Colonic mucosa (tissue), 4 donors: ENCODE data around the gene PIGC. TPM values are rescaled to one million over a fixed set of nuclear protein-coding genes. Genes with fewer than 3 reads are reported as not detected.
"Not testable (repeated sequence)": the region's sequence is repeated elsewhere in the genome, so short reads cannot be mapped to it uniquely, and the experiment has no call there.

ENCODE experiments used
- DNase-seq: peaks from one replicate; pipeline ENCODE4 v3.0.0-alpha.2; 2020
- H3K27ac ChIP-seq: fragments of 200-600 bp; one replicate; pipeline ENCODE4 v1.8.0; 2021
- H3K27me3 ChIP-seq: fragments of 200-600 bp; one replicate; pipeline ENCODE4 v1.8.0; 2021
- H3K36me3 ChIP-seq: fragments of 200-600 bp; one replicate; pipeline ENCODE4 v1.8.0; 2021
- H3K4me1 ChIP-seq: fragments of 200-600 bp; one replicate; pipeline ENCODE4 v1.8.0; 2021; ENCODE audit warnings: mild to moderate bottlenecking
- H3K4me3 ChIP-seq: fragments of 200-600 bp; one replicate; pipeline ENCODE4 v1.8.0; 2021
- H3K9ac ChIP-seq, 2 donors: one replicate each; pipeline ENCODE4 v1.7.0; 2013; ENCODE audit warnings: control low read depth in 2 of 2, low read depth in 2 of 2, low read length in 2 of 2
- H3K9me3 ChIP-seq: fragments of 200-600 bp; one replicate; pipeline ENCODE4 v1.8.0; 2021
- intact Hi-C: fragments of 100-400 bp; cut with DNase I; formaldehyde crosslinking; loops from one replicate; pipeline ENCODE4 v1.14.1; 2022
- total RNA-seq, 2 donors: library from RNA; stranded (reverse); fragmentation: NEBNext Ultra II Directional in 1 of 2; extraction: Animal tissue kit (Norgen Biotek cat#: 25700) in 1 of 2; gene quantifications; one replicate each; pipeline ENCODE4 v1.2.1, GENCODE V29; 2021
- TF ChIP-seq, protein P1 (sequence below): fragments of 200-600 bp; IDR thresholded peaks from one replicate; pipeline ENCODE4 v1.8.0; 2022; ENCODE audit warnings: antibody characterized with exemption, mild to moderate bottlenecking
- donor health status: healthy.
- donor health status: DM: no; HTN: no; CAD: no.
- donor health status: DM: no; HTN: no; CAD: no.

The PIGC gene
- total RNA-seq, 2 donors from 2014 or later = 20.5 to 24.1 TPM

DNA sequence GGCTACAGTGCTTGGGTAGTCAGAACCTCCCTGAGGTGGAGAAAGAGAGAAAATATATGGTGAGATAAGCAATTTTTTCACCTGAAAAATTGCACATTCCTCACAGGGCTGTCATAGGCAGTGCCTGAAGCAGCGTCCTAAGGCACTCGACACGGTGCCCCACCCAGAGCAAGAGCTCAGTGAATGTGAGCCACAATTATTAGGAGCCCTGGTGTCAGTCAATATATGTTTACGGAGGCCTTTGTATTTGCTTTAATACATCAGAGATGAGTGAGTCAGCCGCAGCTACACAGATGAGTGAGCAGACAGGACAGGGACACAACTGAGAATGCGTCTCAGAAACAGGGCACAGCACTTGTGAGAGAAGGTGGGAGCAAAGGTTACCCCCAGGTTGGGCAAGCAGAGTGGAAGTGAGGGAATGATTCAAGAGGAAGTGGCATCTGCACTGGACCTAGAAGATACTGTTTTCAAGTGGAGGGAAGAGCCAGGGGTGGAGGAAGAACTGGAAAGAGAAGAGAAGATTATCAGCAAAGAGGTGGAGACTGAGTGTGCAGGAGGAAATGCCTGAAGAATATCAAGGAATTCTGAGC lies 5.2 kb upstream of the PIGC start:
- intact Hi-C loops = loop anchor here (5.0 to 10.0 kb wide), 2 partner anchors 268 to 444 kb away; no protein-coding TSS in a partner anchor
- TF ChIP-seq, protein P1, sequence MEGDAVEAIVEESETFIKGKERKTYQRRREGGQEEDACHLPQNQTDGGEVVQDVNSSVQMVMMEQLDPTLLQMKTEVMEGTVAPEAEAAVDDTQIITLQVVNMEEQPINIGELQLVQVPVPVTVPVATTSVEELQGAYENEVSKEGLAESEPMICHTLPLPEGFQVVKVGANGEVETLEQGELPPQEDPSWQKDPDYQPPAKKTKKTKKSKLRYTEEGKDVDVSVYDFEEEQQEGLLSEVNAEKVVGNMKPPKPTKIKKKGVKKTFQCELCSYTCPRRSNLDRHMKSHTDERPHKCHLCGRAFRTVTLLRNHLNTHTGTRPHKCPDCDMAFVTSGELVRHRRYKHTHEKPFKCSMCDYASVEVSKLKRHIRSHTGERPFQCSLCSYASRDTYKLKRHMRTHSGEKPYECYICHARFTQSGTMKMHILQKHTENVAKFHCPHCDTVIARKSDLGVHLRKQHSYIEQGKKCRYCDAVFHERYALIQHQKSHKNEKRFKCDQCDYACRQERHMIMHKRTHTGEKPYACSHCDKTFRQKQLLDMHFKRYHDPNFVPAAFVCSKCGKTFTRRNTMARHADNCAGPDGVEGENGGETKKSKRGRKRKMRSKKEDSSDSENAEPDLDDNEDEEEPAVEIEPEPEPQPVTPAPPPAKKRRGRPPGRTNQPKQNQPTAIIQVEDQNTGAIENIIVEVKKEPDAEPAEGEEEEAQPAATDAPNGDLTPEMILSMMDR = no peak
- no peaks in the 10 kb centered on the region for H3K9me3 ChIP-seq
- H3K27ac ChIP-seq = no peak overlapping the region
- H3K4me3 ChIP-seq = no peak overlapping the region
- peaks cover 6% of the 10 kb centered on the region for H3K4me1 ChIP-seq
- H3K27me3 ChIP-seq = no peaks in the 10 kb centered on the region
- no peak for DNase-seq
- H3K36me3 ChIP-seq = no peaks in the 10 kb centered on the region
- H3K9ac ChIP-seq = no peak overlapping the region

DNA sequence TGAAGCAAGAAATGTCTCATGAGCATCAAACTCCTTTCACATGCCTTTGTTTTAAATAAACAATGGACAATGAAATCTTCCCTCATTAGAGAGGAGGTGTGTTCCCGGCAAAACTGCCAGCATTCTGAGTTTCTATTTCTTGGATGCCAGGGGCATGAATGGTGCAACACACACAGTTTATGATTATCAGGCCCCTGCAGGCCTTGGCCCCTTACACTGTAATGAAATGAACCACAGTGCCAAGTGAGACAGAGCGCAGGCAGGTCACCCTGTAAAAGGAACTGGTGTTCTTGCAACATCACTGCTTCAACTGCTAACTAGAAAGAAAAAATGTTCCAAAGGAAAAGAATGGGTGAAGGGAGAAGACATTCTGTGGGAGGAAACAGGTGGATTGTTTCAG lies 3.8 kb upstream of the PIGC start:
- Histone ChIP-seq H3K36me3 (no peaks in the 10 kb centered on the region), H3K9ac (no peak overlapping the region), H3K4me1 (peaks cover 3% of the 10 kb centered on the region), H3K9me3 (no peaks in the 10 kb centered on the region), H3K4me3 (no peak overlapping the region), H3K27me3 (no peaks in the 10 kb centered on the region), H3K27ac (no peak overlapping the region)
- TF ChIP-seq, protein P1 = no peak
- intact Hi-C loops = loop anchor here (5.0 to 10.0 kb wide), 2 partner anchors 270 to 443 kb away; no protein-coding TSS in a partner anchor
- DNase-seq = no peak

DNA sequence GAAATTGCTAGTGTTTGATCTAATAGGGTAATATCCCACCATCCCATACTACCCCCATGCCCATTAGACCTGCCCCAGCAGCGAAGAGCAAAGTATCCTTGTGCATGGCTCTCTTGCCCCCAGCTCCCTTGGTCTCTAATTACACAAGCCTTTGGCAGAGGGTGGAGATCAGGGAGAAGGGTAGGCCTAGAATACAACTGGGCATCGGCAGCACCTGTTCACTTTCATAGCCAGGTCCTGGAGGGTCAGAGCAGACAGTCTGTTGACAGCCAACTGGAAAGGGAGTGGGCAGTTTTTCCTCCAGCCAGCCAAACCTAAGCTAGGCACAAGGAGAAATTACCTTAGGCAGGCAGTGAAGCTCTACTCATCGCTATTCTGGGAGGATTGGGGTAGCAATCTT lies 2.7 kb upstream of the PIGC start:
- DNase-seq = no peak
- TF ChIP-seq, protein P1 = no peak
- intact Hi-C loops = loop anchor here (5.0 to 10.0 kb wide), 2 partner anchors 271 to 442 kb away; no protein-coding TSS in a partner anchor
- no peak overlapping the region for H3K9ac ChIP-seq
- no peaks in the 10 kb centered on the region for H3K9me3 ChIP-seq
- H3K4me1 ChIP-seq = peaks cover 4% of the 10 kb centered on the region
- no peaks in the 10 kb centered on the region for H3K27me3 ChIP-seq
- H3K4me3 ChIP-seq = no peak overlapping the region
- no peak overlapping the region for H3K27ac ChIP-seq
- H3K36me3 ChIP-seq = no peaks in the 10 kb centered on the region

DNA sequence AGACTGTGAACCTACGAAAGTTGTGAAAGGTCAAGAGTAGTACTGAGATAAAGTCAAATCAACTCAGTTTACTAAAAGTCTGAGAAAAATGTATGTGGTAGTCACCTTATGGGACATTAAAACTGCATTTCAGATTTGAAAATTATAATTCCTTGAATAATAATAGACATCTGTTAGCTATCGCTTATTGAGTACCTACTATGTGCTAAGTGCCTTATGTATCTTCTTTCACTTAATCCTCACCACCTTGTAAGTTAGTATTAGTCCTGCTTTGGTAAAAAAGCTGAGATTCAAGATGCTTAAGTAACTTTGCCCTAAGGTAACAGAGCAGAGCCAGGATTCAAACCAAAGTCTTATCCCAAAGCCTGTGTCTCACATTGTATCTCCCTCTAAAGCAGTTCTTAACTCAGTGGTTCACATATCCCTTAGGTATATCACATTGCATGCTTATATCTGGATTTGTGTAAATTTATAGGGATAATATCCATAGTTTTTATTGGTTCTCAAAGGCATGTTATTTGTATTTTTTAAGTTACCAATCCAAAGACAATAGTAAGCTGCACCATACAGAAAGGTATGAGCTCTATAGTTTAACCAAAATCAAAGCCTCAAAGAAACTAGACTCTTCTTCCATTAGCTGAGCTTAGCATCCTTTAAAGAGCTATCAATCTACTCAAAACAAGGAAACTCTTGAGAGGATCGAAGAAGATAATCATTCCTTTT lies 865 bp downstream of the PIGC start:
- TF ChIP-seq, protein P1 = no peak
- intact Hi-C loops = loop anchor here (10.0 kb wide), 1 partner anchor 438 kb away; no protein-coding TSS in a partner anchor
- Histone ChIP-seq H3K4me1 (peaks cover 4% of the 10 kb centered on the region), H3K4me3 (peak overlapping the region; percentile 74), H3K9ac (peak overlapping the region in 1 of 2 donors; percentile 76), H3K9me3 (no peaks in the 10 kb centered on the region), H3K27ac (no peak overlapping the region), H3K36me3 (no peaks in the 10 kb centered on the region), H3K27me3 (no peaks in the 10 kb centered on the region)
- DNase-seq = no peak

DNA sequence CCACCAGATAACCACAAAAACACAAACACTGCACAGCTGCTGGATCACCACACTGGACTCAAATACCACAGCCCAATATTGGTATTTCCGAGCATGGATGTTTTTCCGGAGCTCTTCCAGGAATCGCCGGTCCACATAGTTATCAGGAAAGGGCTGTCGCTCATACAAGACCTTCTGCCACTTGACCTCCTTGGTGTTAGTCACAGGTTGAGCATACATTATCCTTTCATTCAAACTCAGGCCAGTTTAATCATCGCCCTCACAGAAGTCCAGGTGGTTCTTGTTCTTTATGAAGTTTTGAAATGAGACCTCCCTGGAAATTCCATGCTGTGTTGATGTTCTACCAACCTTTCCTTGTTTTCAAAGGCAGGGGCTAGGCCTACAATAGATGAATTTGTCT lies 1.5 kb downstream of the PIGC start:
- no peak for DNase-seq
- Histone ChIP-seq H3K27ac (no peak overlapping the region), H3K4me3 (no peak overlapping the region), H3K4me1 (peaks cover 4% of the 10 kb centered on the region), H3K27me3 (no peaks in the 10 kb centered on the region), H3K36me3 (no peaks in the 10 kb centered on the region), H3K9ac (no peak overlapping the region), H3K9me3 (no peaks in the 10 kb centered on the region)
- intact Hi-C loops = loop anchor here (10.0 kb wide), 1 partner anchor 438 kb away; no protein-coding TSS in a partner anchor
- TF ChIP-seq, protein P1 = no peak

DNA sequence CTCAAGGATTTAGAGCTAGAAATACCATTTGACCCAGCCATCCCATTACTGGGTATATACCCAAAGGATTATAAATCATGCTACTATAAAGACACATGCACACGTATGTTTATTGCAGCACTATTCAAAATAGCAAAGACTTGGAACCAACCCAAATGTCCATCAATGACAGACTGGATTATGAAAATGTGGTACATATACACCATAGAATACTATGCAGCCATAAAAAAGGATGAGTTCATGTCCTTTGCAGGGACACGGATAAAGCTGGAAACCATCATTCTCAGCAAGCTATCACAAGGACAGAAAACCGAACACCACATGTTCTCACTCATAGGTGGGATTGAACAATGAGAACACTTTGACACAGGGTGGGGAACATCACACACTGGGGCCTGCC lies 6.7 kb downstream of the PIGC start:
- intact Hi-C loops, H3K9me3 ChIP-seq, H3K36me3 ChIP-seq, H3K4me3 ChIP-seq, H3K27me3 ChIP-seq, H3K9ac ChIP-seq, H3K27ac ChIP-seq, DNase-seq, H3K4me1 ChIP-seq: not testable (repeated sequence)
